ENCODE data around the gene SMAP1.
A peak's percentile ranks its signal among the peaks of the same experiment; 100 is the strongest.

SMAP1 gene

DNA sequence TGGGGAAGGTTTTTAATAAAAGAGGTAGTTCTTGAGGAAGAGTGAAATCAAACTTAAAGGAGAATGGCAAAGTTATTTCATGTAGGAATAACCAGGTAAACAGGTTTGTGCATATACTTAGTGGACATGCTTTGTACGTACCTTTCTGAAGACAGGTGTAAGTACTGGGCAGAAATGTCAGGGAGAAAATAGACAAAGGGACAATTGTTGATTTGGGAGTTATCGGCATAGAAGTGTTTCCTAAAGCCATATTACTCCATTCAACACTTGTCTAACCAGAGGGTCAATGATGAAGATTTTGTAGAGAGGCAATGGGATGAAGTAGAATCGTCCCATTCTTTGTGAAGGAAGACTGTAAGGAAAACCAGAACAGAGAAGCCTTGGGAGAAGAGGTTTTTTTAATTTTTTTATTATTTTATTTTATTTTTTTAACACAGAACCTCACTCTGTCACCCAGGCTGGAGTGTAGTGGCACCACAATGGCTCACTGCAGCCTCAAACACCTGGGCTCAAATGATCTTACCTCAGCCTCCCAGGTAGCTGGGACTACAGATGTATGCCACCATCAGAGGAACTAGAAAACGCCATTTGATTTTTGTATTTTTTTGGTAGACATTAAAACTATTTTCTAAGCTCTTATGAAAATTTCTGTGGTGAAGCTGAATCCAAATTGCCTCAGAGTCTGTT is 18.0 kb downstream of the SMAP1 start:
- TF ChIP-seq CTCF (IDR thresholded peaks at IDR 0.05; ENCODE audit: poor library complexity, severe bottlenecking), result no peak
- H3K36me3 ChIP-seq (ENCODE audit: low read depth), result no peaks in the 10 kb centered on the region
- no peak overlapping the region for H3K4me3 ChIP-seq (ENCODE audit: severe bottlenecking)
- H3K4me1 ChIP-seq (ENCODE audit: insufficient read depth, poor library complexity, severe bottlenecking), result no peaks in the 10 kb centered on the region
- H3K27me3 ChIP-seq (ENCODE audit: insufficient read depth, poor library complexity, severe bottlenecking), result no peaks in the 10 kb centered on the region
- H3K9me3 ChIP-seq (ENCODE audit: severe bottlenecking), result no peaks in the 10 kb centered on the region
- DNase-seq (ENCODE audit: low spot score) (no peak), ATAC-seq (ENCODE audit: low read depth) (no peak)
- H3K27ac ChIP-seq (ENCODE audit: poor library complexity, severe bottlenecking), result no peak overlapping the region

GRCh38 chr6:70686548-70687133 is 19.0 kb downstream of the SMAP1 start:
- no peak for DNase-seq (ENCODE audit: low spot score)
- Histone ChIP-seq H3K27me3 (ENCODE audit: insufficient read depth, poor library complexity, severe bottlenecking) (no peaks in the 10 kb centered on the region), H3K36me3 (ENCODE audit: low read depth) (no peaks in the 10 kb centered on the region), H3K27ac (ENCODE audit: poor library complexity, severe bottlenecking) (no peak overlapping the region), H3K4me3 (ENCODE audit: severe bottlenecking) (no peak overlapping the region), H3K9me3 (ENCODE audit: severe bottlenecking) (peaks cover 2% of the 10 kb centered on the region), H3K4me1 (ENCODE audit: insufficient read depth, poor library complexity, severe bottlenecking) (no peaks in the 10 kb centered on the region)
- no peak for ATAC-seq (ENCODE audit: low read depth)
- peak; percentile 83 for TF ChIP-seq CTCF (IDR thresholded peaks at IDR 0.05; ENCODE audit: poor library complexity, severe bottlenecking)

- H3K9me3 ChIP-seq (ENCODE audit: severe bottlenecking), result peaks cover 2% of the 10 kb centered on the region
- H3K36me3 ChIP-seq (ENCODE audit: low read depth), result no peaks in the 10 kb centered on the region
- no peak overlapping the region for H3K4me3 ChIP-seq (ENCODE audit: severe bottlenecking)
- no peak for ATAC-seq (ENCODE audit: low read depth)
- TF ChIP-seq CTCF (IDR thresholded peaks at IDR 0.05; ENCODE audit: poor library complexity, severe bottlenecking), result no peak
- no peaks in the 10 kb centered on the region for H3K4me1 ChIP-seq (ENCODE audit: insufficient read depth, poor library complexity, severe bottlenecking)
- DNase-seq (ENCODE audit: low spot score), result no peak
- H3K27ac ChIP-seq (ENCODE audit: poor library complexity, severe bottlenecking), result no peak overlapping the region
- H3K27me3 ChIP-seq (ENCODE audit: insufficient read depth, poor library complexity, severe bottlenecking), result no peaks in the 10 kb centered on the region
Observed at GRCh38 chr6:70693887-70694286, 26.2 kb downstream of the SMAP1 start.

GRCh38 chr6:70694371-70694770 is 26.7 kb downstream of the SMAP1 start:
- Histone ChIP-seq H3K9me3 (ENCODE audit: severe bottlenecking) (peaks cover 2% of the 10 kb centered on the region), H3K27ac (ENCODE audit: poor library complexity, severe bottlenecking) (no peak overlapping the region), H3K27me3 (ENCODE audit: insufficient read depth, poor library complexity, severe bottlenecking) (no peaks in the 10 kb centered on the region), H3K4me1 (ENCODE audit: insufficient read depth, poor library complexity, severe bottlenecking) (no peaks in the 10 kb centered on the region), H3K4me3 (ENCODE audit: severe bottlenecking) (no peak overlapping the region), H3K36me3 (ENCODE audit: low read depth) (no peaks in the 10 kb centered on the region)
- TF ChIP-seq CTCF (IDR thresholded peaks at IDR 0.05; ENCODE audit: poor library complexity, severe bottlenecking), result no peak
- no peak for ATAC-seq (ENCODE audit: low read depth)
- DNase-seq (ENCODE audit: low spot score), result no peak
